H1 (cell line): Measurements from ENCODE around the gene OR10AD1. TPM values are rescaled to one million over a fixed set of nuclear protein-coding genes. Genes with fewer than 3 reads are reported as not detected.

Experiments
- polyA plus RNA-seq, 7 experiments: library from polyadenylated mRNA; depleted of rRNA in 3 of 7; stranded (reverse) in 5 of 7; unstranded in 2 of 7; fragments of >200 nt in 5 of 7; fragments of 200-250 nt in 2 of 7; gene quantifications; 1 replicate in 5 of 7; 2 replicates in 1 of 7; 4 replicates in 1 of 7; pipeline versions ENCODE4 v1.2.1 to v1.2.3, GENCODE V29; 2011 to 2013; ENCODE audit warnings: missing spikeins in 2 of 7, mixed read lengths in 2 of 7
- total RNA-seq: library from RNA; stranded (reverse); fragmentation: NEBNext Ultra II Directional; extraction: Animal tissue kit (Norgen Biotek cat#: 25700); gene quantifications from 2 replicates; pipeline ENCODE4 v1.2.1, GENCODE V29; 2021
- TF ChIP-seq, protein P1 (sequence below): fragments of 300-600 bp; sonication (generic); IDR thresholded peaks from 2 replicates; pipeline ENCODE4 v1.7.1; 2012; ENCODE audit warnings: low read length, moderate library complexity, mild to moderate bottlenecking, inconsistent platforms; ENCODE audit not compliant: insufficient replicate concordance

Gene OR10AD1
- total and polyA plus RNA-seq, 2 of the 8 experiments (the other 6 are each of a cell fraction or from before 2014, with no cell fraction given), result not detected

- TF ChIP-seq, protein P1, sequence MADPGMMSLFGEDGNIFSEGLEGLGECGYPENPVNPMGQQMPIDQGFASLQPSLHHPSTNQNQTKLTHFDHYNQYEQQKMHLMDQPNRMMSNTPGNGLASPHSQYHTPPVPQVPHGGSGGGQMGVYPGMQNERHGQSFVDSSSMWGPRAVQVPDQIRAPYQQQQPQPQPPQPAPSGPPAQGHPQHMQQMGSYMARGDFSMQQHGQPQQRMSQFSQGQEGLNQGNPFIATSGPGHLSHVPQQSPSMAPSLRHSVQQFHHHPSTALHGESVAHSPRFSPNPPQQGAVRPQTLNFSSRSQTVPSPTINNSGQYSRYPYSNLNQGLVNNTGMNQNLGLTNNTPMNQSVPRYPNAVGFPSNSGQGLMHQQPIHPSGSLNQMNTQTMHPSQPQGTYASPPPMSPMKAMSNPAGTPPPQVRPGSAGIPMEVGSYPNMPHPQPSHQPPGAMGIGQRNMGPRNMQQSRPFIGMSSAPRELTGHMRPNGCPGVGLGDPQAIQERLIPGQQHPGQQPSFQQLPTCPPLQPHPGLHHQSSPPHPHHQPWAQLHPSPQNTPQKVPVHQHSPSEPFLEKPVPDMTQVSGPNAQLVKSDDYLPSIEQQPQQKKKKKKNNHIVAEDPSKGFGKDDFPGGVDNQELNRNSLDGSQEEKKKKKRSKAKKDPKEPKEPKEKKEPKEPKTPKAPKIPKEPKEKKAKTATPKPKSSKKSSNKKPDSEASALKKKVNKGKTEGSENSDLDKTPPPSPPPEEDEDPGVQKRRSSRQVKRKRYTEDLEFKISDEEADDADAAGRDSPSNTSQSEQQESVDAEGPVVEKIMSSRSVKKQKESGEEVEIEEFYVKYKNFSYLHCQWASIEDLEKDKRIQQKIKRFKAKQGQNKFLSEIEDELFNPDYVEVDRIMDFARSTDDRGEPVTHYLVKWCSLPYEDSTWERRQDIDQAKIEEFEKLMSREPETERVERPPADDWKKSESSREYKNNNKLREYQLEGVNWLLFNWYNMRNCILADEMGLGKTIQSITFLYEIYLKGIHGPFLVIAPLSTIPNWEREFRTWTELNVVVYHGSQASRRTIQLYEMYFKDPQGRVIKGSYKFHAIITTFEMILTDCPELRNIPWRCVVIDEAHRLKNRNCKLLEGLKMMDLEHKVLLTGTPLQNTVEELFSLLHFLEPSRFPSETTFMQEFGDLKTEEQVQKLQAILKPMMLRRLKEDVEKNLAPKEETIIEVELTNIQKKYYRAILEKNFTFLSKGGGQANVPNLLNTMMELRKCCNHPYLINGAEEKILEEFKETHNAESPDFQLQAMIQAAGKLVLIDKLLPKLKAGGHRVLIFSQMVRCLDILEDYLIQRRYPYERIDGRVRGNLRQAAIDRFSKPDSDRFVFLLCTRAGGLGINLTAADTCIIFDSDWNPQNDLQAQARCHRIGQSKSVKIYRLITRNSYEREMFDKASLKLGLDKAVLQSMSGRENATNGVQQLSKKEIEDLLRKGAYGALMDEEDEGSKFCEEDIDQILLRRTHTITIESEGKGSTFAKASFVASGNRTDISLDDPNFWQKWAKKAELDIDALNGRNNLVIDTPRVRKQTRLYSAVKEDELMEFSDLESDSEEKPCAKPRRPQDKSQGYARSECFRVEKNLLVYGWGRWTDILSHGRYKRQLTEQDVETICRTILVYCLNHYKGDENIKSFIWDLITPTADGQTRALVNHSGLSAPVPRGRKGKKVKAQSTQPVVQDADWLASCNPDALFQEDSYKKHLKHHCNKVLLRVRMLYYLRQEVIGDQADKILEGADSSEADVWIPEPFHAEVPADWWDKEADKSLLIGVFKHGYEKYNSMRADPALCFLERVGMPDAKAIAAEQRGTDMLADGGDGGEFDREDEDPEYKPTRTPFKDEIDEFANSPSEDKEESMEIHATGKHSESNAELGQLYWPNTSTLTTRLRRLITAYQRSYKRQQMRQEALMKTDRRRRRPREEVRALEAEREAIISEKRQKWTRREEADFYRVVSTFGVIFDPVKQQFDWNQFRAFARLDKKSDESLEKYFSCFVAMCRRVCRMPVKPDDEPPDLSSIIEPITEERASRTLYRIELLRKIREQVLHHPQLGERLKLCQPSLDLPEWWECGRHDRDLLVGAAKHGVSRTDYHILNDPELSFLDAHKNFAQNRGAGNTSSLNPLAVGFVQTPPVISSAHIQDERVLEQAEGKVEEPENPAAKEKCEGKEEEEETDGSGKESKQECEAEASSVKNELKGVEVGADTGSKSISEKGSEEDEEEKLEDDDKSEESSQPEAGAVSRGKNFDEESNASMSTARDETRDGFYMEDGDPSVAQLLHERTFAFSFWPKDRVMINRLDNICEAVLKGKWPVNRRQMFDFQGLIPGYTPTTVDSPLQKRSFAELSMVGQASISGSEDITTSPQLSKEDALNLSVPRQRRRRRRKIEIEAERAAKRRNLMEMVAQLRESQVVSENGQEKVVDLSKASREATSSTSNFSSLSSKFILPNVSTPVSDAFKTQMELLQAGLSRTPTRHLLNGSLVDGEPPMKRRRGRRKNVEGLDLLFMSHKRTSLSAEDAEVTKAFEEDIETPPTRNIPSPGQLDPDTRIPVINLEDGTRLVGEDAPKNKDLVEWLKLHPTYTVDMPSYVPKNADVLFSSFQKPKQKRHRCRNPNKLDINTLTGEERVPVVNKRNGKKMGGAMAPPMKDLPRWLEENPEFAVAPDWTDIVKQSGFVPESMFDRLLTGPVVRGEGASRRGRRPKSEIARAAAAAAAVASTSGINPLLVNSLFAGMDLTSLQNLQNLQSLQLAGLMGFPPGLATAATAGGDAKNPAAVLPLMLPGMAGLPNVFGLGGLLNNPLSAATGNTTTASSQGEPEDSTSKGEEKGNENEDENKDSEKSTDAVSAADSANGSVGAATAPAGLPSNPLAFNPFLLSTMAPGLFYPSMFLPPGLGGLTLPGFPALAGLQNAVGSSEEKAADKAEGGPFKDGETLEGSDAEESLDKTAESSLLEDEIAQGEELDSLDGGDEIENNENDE, result no peak
Measured at GRCh38 chr12:48198672-48198971, 4.5 kb downstream of the OR10AD1 start (continued).
